AG09319 (cell line): Measurements from ENCODE around the gene PEX11A.

Experiments used
- DNase-seq: peaks from one replicate; pipeline ENCODE4 v3.0.0-alpha.2; 2010; ENCODE audit warnings: low read depth; ENCODE audit errors: extremely low read depth
- CTCF ChIP-seq: IDR thresholded peaks from 2 replicates; pipeline ENCODE4 v1.5.1; 2011; ENCODE audit warnings: low read depth, mild to moderate bottlenecking, inconsistent platforms, low read length, moderate library complexity

The PEX11A gene

GRCh38 chr15:89656116-89656815, 34.3 kb downstream of the PEX11A start:
- no peak for DNase-seq
- no peak for TF ChIP-seq CTCF

- DNase-seq, result no peak
- TF ChIP-seq CTCF, result no peak
These were observed 35.4 kb downstream of the PEX11A start, which contains the start of gene KIF7 for GRCh38 chr15:89654847-89655805. KIF7 (minus strand) TSS chr15:89655467; CDS start chr15:89652930, 2,537 bp downstream.

- no peak for TF ChIP-seq CTCF
- DNase-seq, result no peak
These were observed 36.2 kb downstream of the PEX11A start for GRCh38 chr15:89654301-89654761.

- DNase-seq, result no peak
- TF ChIP-seq CTCF, result no peak
These were observed 37.0 kb downstream of the PEX11A start for GRCh38 chr15:89653578-89653977.

- no peak for TF ChIP-seq CTCF
- no peak for DNase-seq
These were observed 37.9 kb downstream of the PEX11A start for GRCh38 chr15:89652666-89653065.

GRCh38 chr15:89652131-89652530, 38.4 kb downstream of the PEX11A start:
- DNase-seq, result no peak
- TF ChIP-seq CTCF, result no peak

- no peak for DNase-seq
- no peak for TF ChIP-seq CTCF
These were observed 40.8 kb downstream of the PEX11A start for GRCh38 chr15:89649716-89650115.
